UCSD-AML1 (cell line): ENCODE measurements around the gene WWOX.

Experiments
- DNase-seq: peaks from one replicate; lab custom pipeline; 2025; ENCODE audit not compliant: unreplicated experiment; lab: John Stamatoyannopoulos, UW

Gene WWOX

DNA sequence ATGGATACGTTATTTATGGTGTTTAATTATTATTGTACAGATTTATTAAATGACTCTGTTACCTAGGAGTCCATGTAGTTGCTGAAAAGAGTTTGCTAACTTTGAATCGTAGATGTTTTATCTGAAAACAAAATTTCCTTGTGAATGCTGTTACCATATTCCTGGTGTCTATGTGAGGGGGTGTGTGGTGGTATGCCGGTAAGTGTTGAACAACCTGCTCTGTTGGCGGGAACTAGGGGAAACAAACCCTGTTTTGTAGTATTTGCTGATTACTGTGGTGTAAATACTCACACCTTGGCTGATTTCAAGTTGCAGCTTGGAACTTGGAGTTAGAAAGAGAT is 386.4 kb downstream of the WWOX start:
- DNase-seq, result no peak

- no peak for DNase-seq
Measured at GRCh38 chr16:78487471-78487870, 388.0 kb downstream of the WWOX start.

DNA sequence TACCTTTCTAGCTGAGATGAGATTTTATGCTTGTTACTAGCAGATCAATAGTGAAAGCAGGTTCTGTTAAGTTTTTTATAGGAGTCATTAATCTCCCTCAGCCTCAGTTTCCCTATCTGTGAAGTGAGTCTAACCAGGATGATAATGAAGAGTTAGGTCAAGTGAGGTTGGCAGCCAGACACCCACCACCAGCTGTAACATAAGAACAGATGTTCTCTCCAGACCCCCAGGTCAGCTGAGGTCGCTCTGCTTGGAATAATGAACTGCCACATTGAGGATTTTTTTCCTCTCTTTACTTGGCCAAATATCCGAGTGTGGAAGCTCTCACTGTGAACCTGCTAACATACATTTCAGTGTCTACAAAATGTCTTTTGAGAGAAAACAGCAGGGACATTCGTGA is 389.6 kb downstream of the WWOX start:
- DNase-seq, result no peak

DNA sequence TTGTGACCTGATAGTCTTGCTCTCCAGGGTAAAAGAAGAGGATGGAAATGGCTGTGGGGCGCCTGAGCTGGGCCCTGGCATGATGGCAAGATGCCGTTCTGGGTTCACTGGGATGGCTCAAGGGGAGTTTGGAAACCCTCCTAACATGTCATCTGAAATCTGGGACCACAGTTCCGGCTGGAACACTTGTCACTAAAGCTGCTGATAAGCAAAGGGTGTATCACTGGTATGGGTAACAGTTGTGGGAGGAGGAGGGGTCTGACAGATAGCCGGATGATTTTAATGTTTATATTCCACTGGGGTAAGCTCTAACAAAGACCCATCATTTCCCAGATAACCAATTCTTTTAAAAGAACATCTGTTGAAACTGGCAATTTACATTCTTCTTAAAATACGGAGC is 390.2 kb downstream of the WWOX start:
- DNase-seq, result no peak

- DNase-seq, result no peak
Measured at GRCh38 chr16:78490431-78490830, 391.0 kb downstream of the WWOX start.

GRCh38 chr16:78490847-78491246 is 391.4 kb downstream of the WWOX start:
- DNase-seq, result no peak

GRCh38 chr16:78493573-78493972 is 394.1 kb downstream of the WWOX start:
- DNase-seq, result no peak

- DNase-seq, result no peak
Measured at GRCh38 chr16:78494105-78494504, 394.7 kb downstream of the WWOX start.

- no peak for DNase-seq
Measured at GRCh38 chr16:78494674-78495073, 395.2 kb downstream of the WWOX start.

GRCh38 chr16:78496189-78496588 is 396.7 kb downstream of the WWOX start:
- DNase-seq, result no peak

GRCh38 chr16:78499399-78499798 is 399.9 kb downstream of the WWOX start:
- DNase-seq, result no peak

DNA sequence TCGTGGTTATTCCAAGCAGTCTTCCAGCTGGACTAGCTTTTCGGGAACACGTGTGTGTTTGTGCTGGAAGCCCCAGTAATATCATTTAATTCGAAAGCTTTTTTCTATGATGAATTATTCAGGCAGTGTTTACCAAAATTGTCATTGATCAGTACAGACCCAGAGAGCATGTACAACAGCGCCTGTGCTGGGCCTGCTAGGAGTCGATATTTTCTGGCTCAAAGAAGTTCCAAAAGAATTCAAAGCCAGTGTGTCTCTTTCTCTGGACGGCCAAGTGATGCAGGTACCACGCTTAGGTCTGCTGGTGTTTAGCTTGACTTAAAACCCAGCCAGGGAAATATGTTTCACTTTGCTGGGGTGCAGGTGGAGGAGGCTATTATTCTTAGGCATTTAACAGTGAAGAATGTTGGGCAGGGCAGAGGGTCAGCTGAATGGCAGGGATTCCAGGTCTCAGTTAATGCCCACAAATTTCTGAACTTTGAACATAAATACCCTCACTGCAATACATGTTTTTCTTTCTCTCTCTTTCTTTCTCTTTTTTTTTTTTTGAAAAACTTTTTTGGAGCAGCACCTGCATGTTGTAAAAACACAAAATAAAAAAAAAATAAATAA is 401.3 kb downstream of the WWOX start:
- DNase-seq, result no peak

GRCh38 chr16:78501744-78502143 is 402.3 kb downstream of the WWOX start:
- no peak for DNase-seq

- DNase-seq, result no peak
Measured at GRCh38 chr16:78502812-78503350, 403.4 kb downstream of the WWOX start.

- no peak for DNase-seq
Measured at GRCh38 chr16:78503602-78504001, 404.1 kb downstream of the WWOX start.

DNA sequence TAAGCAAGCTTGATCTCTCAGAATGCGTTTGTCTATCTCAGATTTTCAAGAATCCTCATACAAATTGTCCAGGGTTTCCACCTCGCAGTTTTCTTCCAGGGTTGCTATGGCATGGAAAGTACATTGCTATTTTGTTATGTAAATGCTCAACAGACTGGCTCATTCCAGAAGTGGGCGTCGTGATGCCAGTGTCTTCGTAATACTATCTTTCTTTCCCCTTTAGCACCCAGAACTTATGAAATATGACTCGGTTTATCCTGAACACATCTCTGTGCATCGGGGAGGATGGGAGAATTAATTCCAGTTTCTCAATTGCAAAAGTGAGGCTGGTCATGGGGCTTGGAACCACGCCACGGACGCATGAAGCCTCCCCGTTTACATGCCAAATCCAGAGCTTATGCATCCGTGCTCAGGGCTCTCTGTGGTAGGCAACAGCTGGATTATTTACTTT is 405.0 kb downstream of the WWOX start:
- no peak for DNase-seq

- DNase-seq, result no peak
Measured at GRCh38 chr16:78505036-78505435, 405.6 kb downstream of the WWOX start.

DNA sequence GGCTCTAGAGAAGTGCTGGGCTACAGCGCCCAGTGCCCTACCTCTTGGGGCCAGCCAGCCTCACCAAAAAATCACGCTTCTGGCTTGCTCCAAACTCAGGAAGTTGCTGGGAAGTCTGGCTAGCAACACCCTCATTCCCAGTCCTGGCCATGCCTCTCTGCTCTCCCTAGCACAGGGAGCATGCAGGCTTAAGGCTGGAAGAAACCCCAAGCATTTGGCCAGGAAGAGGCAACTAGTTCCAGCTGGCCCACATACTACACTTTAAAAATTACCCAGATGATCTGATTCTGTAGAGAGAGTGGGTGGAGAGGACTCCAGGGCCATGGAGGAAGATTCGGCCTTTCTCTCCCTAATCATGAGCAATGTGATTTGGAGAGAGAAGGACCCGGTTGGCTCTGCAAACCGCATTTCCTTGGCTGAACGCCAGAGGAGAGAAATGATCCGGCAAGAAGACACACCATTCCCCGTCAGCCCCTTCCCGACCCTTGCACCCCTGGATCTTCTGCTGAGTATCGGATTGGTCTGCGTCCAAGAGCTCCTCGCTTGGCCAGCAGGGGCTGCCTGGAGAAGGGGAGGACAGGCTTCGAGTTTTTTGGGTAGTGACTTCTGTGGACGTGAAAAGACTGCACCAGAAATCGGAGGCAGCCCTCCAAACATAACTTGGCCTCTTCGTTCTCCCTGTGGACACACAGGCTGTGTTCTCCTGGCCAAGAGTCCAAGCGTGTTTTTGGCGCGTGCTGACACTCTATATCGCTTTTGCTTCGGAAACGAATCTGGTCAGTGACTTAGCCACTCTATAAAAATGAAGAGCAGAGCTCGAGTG is 406.3 kb downstream of the WWOX start:
- no peak for DNase-seq

DNA sequence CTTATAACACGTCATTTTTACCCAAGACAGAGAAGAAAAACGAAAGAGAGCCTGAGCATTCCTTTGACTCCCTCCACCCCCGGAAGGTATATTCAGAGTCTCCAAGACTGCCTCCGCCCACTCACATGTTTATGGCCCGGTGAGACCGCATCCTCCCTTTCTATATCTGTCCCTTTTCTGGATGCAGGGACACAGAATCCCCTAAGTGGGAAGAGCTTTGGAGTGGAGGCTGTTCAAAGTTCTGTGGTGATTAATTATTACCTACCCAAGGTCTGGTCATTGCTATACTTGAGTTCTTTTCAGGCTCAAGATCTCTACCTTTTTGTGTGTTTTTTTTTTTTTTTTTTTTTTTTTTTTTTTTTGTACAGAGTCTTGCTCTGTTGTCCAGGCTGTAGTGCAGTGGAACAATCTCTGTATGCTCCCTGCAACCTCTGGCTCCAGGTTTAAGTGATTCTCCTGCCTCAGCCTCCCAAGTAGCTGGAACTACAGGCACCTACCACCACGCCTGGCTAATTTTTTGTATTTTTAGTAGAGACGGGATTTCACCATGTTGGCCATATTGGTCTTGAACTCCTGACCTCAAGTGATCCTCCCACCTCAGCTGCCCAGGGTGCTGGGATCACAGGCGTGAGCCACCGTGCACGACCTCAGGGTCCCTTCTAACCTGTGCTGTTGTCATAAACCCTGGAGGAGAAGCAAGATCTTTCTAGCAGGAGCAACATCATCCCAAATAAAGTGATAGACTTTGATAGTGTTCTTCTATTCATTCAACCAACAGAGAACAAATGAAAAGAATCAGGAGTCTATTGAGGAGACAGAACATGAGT is 407.1 kb downstream of the WWOX start:
- DNase-seq, result no peak

DNA sequence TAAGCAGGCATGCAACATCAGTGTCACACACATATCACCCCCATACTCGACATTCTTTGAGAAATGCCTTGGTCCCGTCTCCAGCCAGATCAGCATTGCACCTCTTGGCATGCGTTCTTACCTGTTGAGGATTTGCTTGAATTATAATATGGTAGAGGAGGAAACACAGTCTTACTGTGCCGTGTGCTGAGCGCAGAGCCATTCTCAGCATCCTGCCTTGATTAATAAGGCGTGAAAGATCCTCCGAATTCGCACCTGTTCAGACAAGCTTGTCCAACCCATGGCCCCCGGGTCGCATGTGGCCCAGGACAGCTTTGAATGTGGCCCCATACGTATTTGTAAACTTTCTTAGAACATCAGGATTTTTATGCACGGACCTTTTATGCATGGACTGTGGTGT is 408.1 kb downstream of the WWOX start:
- DNase-seq, result no peak

- DNase-seq, result no peak
Measured at GRCh38 chr16:78509965-78510364, 410.5 kb downstream of the WWOX start.

- no peak for DNase-seq
Measured at GRCh38 chr16:78510496-78510895, 411.0 kb downstream of the WWOX start.
